Peyer's patch (tissue), 4 donors: ENCODE data around the gene PGD.

ENCODE experiments used
- POLR2A ChIP-seq, 2 donors: fragments of 450-650 bp; IDR thresholded peaks; one replicate each; pipeline ENCODE4 v1.5.1; 2017; ENCODE audit warnings: antibody characterized with exemption in 2 of 2, mild to moderate bottlenecking in 2 of 2, moderate library complexity in 2 of 2
- TF ChIP-seq, protein P1 (sequence below), 6 experiments: fragments of 450-650 bp in 4 of 6; fragments of 200-600 bp in 2 of 6; sonication (generic) in 1 of 6; IDR thresholded peaks; one replicate each; pipeline ENCODE4 v1.5.1; 2017 to 2019; ENCODE audit warnings: antibody characterized with exemption in 6 of 6, mild to moderate bottlenecking in 3 of 6, moderate library complexity in 1 of 6

DNA sequence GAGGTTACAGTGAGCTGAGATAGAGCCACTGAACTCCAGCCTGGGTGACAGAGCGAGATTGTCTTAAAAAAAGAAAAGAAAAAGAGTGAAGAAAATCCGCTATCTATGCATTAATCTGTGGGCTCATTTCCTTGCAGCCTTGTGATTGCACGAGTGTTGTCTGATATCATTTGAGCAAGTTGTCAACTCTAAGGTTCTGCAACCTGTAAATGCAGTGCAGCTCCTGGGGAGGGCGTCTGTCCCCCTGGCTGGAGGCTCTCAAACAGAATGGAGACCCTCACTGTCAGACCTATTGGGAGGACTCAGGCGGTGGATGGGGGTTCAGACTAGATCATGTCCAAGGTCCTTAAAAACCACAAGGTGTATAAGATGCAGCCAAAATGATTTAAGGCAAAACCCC is 57.2 kb downstream of the PGD start:
- TF ChIP-seq, protein P1, sequence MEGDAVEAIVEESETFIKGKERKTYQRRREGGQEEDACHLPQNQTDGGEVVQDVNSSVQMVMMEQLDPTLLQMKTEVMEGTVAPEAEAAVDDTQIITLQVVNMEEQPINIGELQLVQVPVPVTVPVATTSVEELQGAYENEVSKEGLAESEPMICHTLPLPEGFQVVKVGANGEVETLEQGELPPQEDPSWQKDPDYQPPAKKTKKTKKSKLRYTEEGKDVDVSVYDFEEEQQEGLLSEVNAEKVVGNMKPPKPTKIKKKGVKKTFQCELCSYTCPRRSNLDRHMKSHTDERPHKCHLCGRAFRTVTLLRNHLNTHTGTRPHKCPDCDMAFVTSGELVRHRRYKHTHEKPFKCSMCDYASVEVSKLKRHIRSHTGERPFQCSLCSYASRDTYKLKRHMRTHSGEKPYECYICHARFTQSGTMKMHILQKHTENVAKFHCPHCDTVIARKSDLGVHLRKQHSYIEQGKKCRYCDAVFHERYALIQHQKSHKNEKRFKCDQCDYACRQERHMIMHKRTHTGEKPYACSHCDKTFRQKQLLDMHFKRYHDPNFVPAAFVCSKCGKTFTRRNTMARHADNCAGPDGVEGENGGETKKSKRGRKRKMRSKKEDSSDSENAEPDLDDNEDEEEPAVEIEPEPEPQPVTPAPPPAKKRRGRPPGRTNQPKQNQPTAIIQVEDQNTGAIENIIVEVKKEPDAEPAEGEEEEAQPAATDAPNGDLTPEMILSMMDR (IDR thresholded peaks at IDR 0.05) = no peak
- TF ChIP-seq POLR2A (IDR thresholded peaks at IDR 0.05) = no peak
